B cell (primary cell): Measurements from ENCODE around the gene MEGF11. TPM values are rescaled to one million over a fixed set of nuclear protein-coding genes. Genes with fewer than 3 reads are reported as not detected.

ENCODE experiments used
- ATAC-seq: fragments of 200-7000 bp; cut with Tn5 transposase; one replicate; pipeline ENCODE4 v1.10.0; 2021; ENCODE audit warnings: low read depth, mild to moderate bottlenecking, moderate number of reproducible peaks, moderate library complexity
- CTCF ChIA-PET: fragments of 350-600 bp; sonication (Branson Sonifier 250); formaldehyde crosslinking; loops from one replicate; lab custom pipeline; 2021; ENCODE audit warnings: antibody characterized with exemption, inconsistent platforms; lab: Charles Lee
- POLR2A ChIA-PET: fragments of 350-600 bp; sonication (Branson Sonifier 250); formaldehyde crosslinking; loops from one replicate; lab custom pipeline; 2021; ENCODE audit warnings: antibody characterized with exemption; lab: Charles Lee
- DNase-seq: peaks from one replicate; pipeline ENCODE4 v3.0.0; 2013
- H2AFZ ChIP-seq: 2 replicates; pipeline ENCODE4 v1.6.1; 2012; ENCODE audit warnings: mild to moderate bottlenecking, low read depth, low read length; ENCODE audit not compliant: insufficient read depth, poor library complexity, severe bottlenecking
- H3K27ac ChIP-seq, 2 donors: 1 replicate in 1 of 2; 2 replicates in 1 of 2; pipeline ENCODE4 v1.5.1; 2012 to 2013; ENCODE audit warnings: low read length in 2 of 2, mild to moderate bottlenecking in 2 of 2, moderate library complexity in 1 of 2
- H3K27me3 ChIP-seq, 4 experiments: fragments of 200-600 bp in 1 of 4; sonication (generic) in 1 of 4; replicated peaks in 1 of 4; 1 replicate in 2 of 4; 2 replicates in 2 of 4; pipeline versions ENCODE4 v1.6.1 to v1.7.0; 2013 to 2016; ENCODE audit warnings: low read length in 3 of 4, mild to moderate bottlenecking in 2 of 4, mixed read lengths in 1 of 4, moderate library complexity in 1 of 4; ENCODE audit not compliant: insufficient read depth in 4 of 4, control insufficient read depth in 3 of 4; ENCODE audit errors: control extremely low read depth in 1 of 4
- H3K36me3 ChIP-seq, 2 experiments: replicated peaks in 1 of 2; 1 replicate in 1 of 2; 2 replicates in 1 of 2; pipeline versions ENCODE4 v1.6.1 to v1.7.1; 2013; ENCODE audit warnings: low read length in 1 of 2; ENCODE audit not compliant: insufficient read depth in 2 of 2, control insufficient read depth in 1 of 2; ENCODE audit errors: control extremely low read depth in 1 of 2, extremely low read depth in 1 of 2
- H3K4me1 ChIP-seq, 2 donors: fragments of 200-600 bp in 1 of 2; sonication (generic) in 1 of 2; 1 replicate in 1 of 2; 2 replicates in 1 of 2; pipeline versions ENCODE4 v1.5.1 to v1.6.1; 2013 to 2017; ENCODE audit warnings: low read length in 2 of 2; ENCODE audit not compliant: control insufficient read depth in 2 of 2, insufficient read depth in 2 of 2
- H3K4me2 ChIP-seq: replicated peaks from 2 replicates; pipeline ENCODE3; 2012; ENCODE audit warnings: mild to moderate bottlenecking, low read depth, low read length; ENCODE audit not compliant: poor library complexity, severe bottlenecking
- H3K4me3 ChIP-seq, 5 experiments: fragments of 200-600 bp in 1 of 5; sonication (generic) in 1 of 5; 1 replicate in 3 of 5; 2 replicates in 2 of 5; pipeline versions ENCODE4 v1.5.1 to v1.7.0; 2011 to 2016; ENCODE audit warnings: low read length in 4 of 5, mild to moderate bottlenecking in 4 of 5, low read depth in 2 of 5, control low read depth in 1 of 5, moderate library complexity in 1 of 5; ENCODE audit not compliant: insufficient read depth in 1 of 5; ENCODE audit errors: control extremely low read depth in 1 of 5, extremely low read depth in 1 of 5
- H3K79me2 ChIP-seq: fragments of 200-600 bp; sonication (generic); one replicate; pipeline ENCODE4 v1.6.0; 2016; ENCODE audit warnings: low read length; ENCODE audit not compliant: control insufficient read depth, insufficient read depth
- H3K9ac ChIP-seq: fragments of 200-600 bp; sonication (generic); 2 replicates; pipeline ENCODE4 v1.6.1; 2017; ENCODE audit warnings: mild to moderate bottlenecking, low read length, moderate library complexity
- H3K9me3 ChIP-seq, 3 donors: one replicate each; pipeline versions ENCODE4 v1.6.1 to v1.7.1; 2013; ENCODE audit warnings: low read length in 2 of 3; ENCODE audit not compliant: control insufficient read depth in 2 of 3, insufficient read depth in 1 of 3; ENCODE audit errors: control extremely low read depth in 1 of 3
- H4K20me1 ChIP-seq: 2 replicates; pipeline ENCODE4 v1.6.0; 2012; ENCODE audit warnings: mild to moderate bottlenecking, low read length; ENCODE audit not compliant: insufficient read depth, control insufficient read depth, poor library complexity, severe bottlenecking
- H3K27ac Mint-ChIP-seq: one replicate; pipeline ENCODE4 v1.8.0; 2021; ENCODE audit warnings: mixed read lengths
- H3K27me3 Mint-ChIP-seq: one replicate; pipeline ENCODE4 v1.8.0; 2021; ENCODE audit warnings: mixed read lengths
- H3K4me1 Mint-ChIP-seq: one replicate; pipeline ENCODE4 v1.8.0; 2021; ENCODE audit warnings: mixed read lengths
- H3K4me3 Mint-ChIP-seq: one replicate; pipeline ENCODE4 v1.8.0; 2021; ENCODE audit warnings: mixed read lengths
- H3K9me3 Mint-ChIP-seq: one replicate; pipeline ENCODE4 v1.8.0; 2022; ENCODE audit warnings: mixed read lengths; ENCODE audit not compliant: insufficient read depth
- CTCF ChIP-seq: fragments of 200-600 bp; IDR thresholded peaks from one replicate; pipeline ENCODE4 v1.8.0; 2022; ENCODE audit warnings: antibody characterized with exemption, mild to moderate bottlenecking
- EZH2 ChIP-seq: IDR thresholded peaks from 2 replicates; pipeline ENCODE4 v1.6.1; 2012; ENCODE audit warnings: borderline replicate concordance, low read depth, mild to moderate bottlenecking, moderate library complexity, low read length; ENCODE audit not compliant: insufficient read depth, poor library complexity, severe bottlenecking
- WGBS: methylation state at CpG from one replicate; pipeline ENCODE4 v1.1.5; 2013; ENCODE audit warnings: missing lambda C conversion rate; ENCODE audit not compliant: insufficient coverage; 5-methylcytosine and 5-hydroxymethylcytosine counted together
- intact Hi-C: fragments of 100-400 bp; cut with micrococcal nuclease; formaldehyde crosslinking; loops from one replicate; pipeline ENCODE4 v1.10.0; 2022
- polyA plus RNA-seq: library from polyadenylated mRNA; depleted of rRNA; stranded (reverse); fragments of >200 nt; gene quantifications from 2 replicates; pipeline ENCODE4 v1.2.3, GENCODE V29; 2012
- total RNA-seq, 2 donors: library from RNA; stranded (reverse); fragments of 120-200 nt in 1 of 2; gene quantifications; 1 replicate in 1 of 2; 2 replicates in 1 of 2; pipeline versions ENCODE4 v1.2.3 to v1.2.4, GENCODE V29; 2013 to 2022

The MEGF11 gene
- total and polyA plus RNA-seq, 2 donors (not counting 1 experiment from before 2014, with no cell fraction given) = 0.04 to 0.34 TPM

- H3K4me2 ChIP-seq = no peak overlapping the region
- CTCF ChIA-PET = no interaction called here
- no peak for ATAC-seq
- no peaks in the 10 kb centered on the region for H3K4me1 ChIP-seq
- no peaks in the 10 kb centered on the region for H3K27me3 Mint-ChIP-seq
- no peaks in the 10 kb centered on the region for H3K27me3 ChIP-seq
- no peak overlapping the region for H3K4me3 ChIP-seq
- peaks cover 3 to 14% of the 10 kb centered on the region in 2 experiments for H3K36me3 ChIP-seq
- no peak for TF ChIP-seq CTCF
- no peak for TF ChIP-seq EZH2
- DNase-seq = no peak
- H2AFZ ChIP-seq = no peak overlapping the region
- no peaks in the 10 kb centered on the region for H3K9me3 Mint-ChIP-seq
- intact Hi-C loops = no loop called here
- no peaks in the 10 kb centered on the region for H3K9me3 ChIP-seq
- H3K9ac ChIP-seq = no peak overlapping the region
- POLR2A ChIA-PET = no interaction called here
- no peak overlapping the region for H3K4me3 Mint-ChIP-seq
- WGBS = 100% methylated on average over 4 of the region's 5 CpGs
- H3K27ac ChIP-seq = no peak overlapping the region
- H3K27ac Mint-ChIP-seq = no peak overlapping the region
- H4K20me1 ChIP-seq = no peaks in the 10 kb centered on the region
- no peaks in the 10 kb centered on the region for H3K79me2 ChIP-seq
- H3K4me1 Mint-ChIP-seq = no peaks in the 10 kb centered on the region
Measured at GRCh38 chr15:66302489-66303278, 49.1 kb upstream of the MEGF11 start.

DNA sequence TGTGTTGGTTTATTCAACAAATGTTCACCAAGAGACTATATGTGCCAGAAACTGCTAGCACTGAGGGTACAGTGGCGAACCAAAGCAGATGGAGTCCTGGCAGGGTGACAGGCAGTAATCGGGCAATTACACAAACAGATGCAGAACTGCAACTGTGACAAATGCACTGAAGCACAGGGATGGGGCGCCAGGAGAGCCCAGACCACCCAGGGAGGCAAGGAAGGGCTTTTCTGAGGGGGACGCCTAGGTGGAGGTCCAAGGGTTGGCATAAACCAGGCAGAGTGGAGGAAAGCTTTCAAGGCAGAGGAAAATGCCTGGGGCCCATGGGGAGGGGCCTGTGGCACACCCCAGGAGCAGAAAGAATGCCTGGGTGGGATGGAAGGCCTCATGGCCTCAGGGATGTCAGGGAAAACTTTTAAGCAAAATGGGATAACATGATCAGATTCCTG is 45.3 kb upstream of the MEGF11 start:
- H3K9me3 ChIP-seq = no peaks in the 10 kb centered on the region
- H4K20me1 ChIP-seq = no peaks in the 10 kb centered on the region
- peaks cover 12% of the 10 kb centered on the region for H3K4me1 Mint-ChIP-seq
- no peak for ATAC-seq
- no peaks in the 10 kb centered on the region for H3K27me3 Mint-ChIP-seq
- H3K36me3 ChIP-seq = peaks cover 0 to 8% of the 10 kb centered on the region in 2 experiments
- no peak overlapping the region for H3K27ac Mint-ChIP-seq
- no peak overlapping the region for H3K4me3 Mint-ChIP-seq
- no peak overlapping the region for H3K27ac ChIP-seq
- POLR2A ChIA-PET = no interaction called here
- H3K27me3 ChIP-seq = no peaks in the 10 kb centered on the region
- no peak overlapping the region for H3K4me3 ChIP-seq
- intact Hi-C loops = no loop called here
- CTCF ChIA-PET = interaction anchor here (1.6 kb wide), 1 partner anchor 198 kb away, joined by 3 read pairs; no protein-coding TSS in a partner anchor
- peaks cover 11% of the 10 kb centered on the region in 2 donors for H3K4me1 ChIP-seq
- peaks cover 19% of the 10 kb centered on the region for H3K79me2 ChIP-seq
- DNase-seq = no peak
- no peaks in the 10 kb centered on the region for H3K9me3 Mint-ChIP-seq
- no peak overlapping the region for H3K9ac ChIP-seq
- H2AFZ ChIP-seq = no peak overlapping the region
- 98% methylated on average over 4 of the region's 4 CpGs for WGBS
- H3K4me2 ChIP-seq = no peak overlapping the region
- TF ChIP-seq CTCF (no peak), EZH2 (no peak)
